NCI-H2196 treated with DMSO at 0.1 percent for 48 hours (cell line): ENCODE measurements around the gene MRPL53.
"Not testable (repeated sequence)": the region's sequence is repeated elsewhere in the genome, so short reads cannot be mapped to it uniquely, and the experiment has no call there.

ENCODE experiments used
- DNase-seq: peaks from one replicate; lab custom pipeline; 2025; ENCODE audit not compliant: unreplicated experiment; lab: John Stamatoyannopoulos, UW

MRPL53 gene

DNA sequence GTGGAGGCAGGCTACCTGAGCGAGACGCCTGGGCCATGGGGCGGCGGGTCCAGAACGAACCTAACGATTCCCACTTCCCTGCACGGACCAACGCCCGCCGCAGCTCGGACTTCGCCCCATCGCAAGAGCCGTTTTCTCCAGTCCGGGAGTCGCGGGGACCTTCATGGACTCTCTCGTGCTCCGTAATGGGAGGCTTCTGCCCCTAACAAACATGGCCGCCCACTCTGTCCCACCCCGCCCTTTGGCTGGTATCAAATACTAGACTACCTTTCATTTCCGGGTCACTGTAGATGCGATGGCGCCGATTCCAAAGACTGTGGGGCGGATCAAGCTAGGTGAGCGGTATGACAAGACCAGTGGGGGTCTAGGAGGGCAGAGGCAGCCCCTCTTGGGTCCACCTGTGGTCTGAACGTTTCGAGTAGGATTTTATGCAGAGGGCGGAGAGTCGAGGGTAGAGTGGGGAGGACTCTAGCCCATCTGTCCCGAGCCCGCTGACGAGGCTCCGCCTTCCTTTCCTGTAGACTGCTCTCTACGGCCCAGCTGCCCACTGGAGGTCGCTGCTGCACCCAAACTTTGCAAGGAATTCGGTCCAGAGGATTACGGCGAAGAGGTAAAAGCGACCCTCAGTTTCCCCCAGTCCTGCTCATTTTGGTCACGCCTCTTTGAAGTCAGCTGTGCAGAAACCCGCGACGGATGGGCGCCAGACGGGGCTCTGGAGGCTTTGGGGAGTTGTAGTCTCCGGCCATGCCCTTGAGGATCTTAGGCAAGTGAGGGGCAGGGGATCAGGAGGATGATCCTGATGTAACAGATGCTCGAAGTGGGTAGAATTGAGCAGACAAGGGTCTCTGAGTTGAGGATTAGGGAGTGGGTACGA is 10.6 kb upstream of the MRPL53 start, which contains the start of the genes CCDC142 and TTC31:
CCDC142 (minus strand) TSS at position 198 of the 874 bp plus-strand sequence; CDS start at position 37, 161 bp downstream.
TTC31 (plus strand) TSS at position 281 of the 874 bp plus-strand sequence; CDS start at position 296, 15 bp downstream.
- DNase-seq: peak; percentile 72

DNA sequence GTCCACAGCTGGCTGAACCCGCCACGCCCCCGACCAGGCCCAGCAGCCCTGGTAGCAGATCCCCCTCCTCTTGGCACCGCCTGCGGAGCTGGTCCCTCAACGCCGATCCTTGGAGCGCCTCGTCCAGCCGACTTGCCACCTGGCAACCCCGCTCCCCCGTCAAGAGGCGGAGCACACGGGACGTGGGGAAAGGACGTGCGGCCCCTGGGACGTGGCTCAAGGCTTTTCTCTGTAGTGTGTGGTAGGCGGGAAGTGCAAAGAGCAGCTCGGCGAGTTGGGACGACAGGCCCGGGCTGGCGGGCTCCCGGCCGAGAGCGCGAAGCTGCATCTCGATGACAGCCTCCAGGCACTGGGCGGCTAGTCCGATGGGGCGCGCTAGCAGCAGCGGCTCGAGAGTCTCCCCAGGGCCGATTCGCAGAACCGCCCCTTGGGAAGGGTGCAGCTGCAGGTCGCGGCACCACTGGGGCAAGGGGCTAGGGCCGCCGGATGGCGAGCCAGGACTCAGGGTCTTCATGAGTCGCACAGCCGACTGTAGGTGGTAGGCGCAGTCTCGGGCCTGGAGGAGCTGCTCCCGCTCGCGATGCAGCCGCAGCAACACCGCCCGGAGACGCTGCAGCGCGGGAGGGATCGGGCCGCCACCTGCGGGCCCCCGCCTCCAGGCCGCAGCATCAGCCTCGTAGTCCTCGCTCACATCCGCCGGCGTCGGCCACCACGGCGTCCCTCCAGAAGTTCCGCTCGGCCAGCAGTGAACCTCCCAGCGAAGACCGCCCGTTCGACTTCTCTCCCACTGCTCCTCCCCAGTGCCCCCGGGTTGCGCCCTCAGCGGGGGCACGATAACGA is 9.7 kb upstream of the MRPL53 start:
- DNase-seq: no peak

DNA sequence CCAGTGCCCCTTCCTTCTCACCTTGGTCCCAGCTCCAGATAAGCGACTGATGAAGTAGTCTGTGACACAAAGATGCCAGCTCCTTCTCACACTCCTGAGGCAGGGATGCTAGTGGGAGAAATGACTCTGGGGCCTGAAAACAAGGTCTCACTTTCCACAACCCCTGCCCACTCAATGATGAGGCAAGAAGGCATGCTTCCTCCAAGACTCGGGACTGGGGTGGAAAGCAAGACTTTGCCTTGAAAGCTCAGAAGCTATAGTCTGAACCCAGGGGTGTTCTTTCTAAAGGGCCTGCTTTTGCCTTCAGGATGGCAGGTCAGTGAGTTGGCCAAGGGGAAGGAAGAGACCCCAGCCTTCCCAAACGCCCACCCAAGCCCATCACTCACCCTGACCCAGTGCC is 9.0 kb upstream of the MRPL53 start:
- no peak for DNase-seq

DNA sequence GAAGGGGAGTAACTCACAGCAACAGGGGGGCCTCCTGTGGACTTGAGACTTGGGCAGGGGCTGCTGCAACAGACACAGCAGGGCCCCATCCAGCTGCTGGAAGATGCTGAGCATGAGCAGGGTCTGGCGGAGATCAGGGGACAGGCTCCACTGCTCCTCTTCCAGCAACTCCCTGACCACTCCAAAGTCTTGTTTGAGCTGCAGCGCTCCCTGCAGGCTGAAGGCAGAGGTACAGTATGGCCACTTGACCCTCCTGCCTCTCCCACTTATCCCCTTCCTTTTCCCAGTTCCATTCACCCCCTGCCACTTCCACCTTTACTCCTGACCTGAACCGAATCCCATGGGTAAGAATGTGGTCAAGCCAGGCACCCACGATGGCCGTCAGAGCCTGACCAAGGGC is 2.4 kb upstream of the MRPL53 start:
- DNase-seq: no peak

DNA sequence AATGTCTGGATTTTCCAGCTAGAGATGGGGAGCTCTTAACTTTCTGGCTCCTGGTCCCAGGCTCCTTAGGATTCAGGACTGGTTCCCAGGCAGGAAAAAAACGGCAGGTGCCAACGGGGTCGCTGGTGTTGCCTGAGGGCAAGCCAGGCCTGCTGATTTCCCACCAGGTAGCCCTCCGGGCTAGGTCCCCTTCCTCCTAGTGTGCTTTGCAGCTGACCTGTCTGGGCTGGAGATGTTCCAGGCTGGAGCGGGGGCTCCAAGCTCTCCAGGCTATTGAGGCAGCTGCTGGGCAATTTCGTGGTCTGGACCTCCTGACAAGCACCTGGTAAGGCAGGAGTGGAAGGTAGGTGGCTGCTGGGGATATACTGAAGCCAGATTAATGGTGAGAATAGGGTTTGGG is 2.0 kb upstream of the MRPL53 start:
- DNase-seq: no peak

- no peak for DNase-seq
Observed at GRCh38 chr2:74472945-74473258, 422 bp upstream of the MRPL53 start.

- no peak for DNase-seq
Observed at GRCh38 chr2:74471332-74472065, 981 bp downstream of the MRPL53 start.

- not testable (repeated sequence) for DNase-seq
Observed at GRCh38 chr2:74470742-74471141, 1.7 kb downstream of the MRPL53 start.

GRCh38 chr2:74464406-74464805 is 8.1 kb downstream of the MRPL53 start:
- no peak for DNase-seq

GRCh38 chr2:74462786-74463105 is 9.7 kb downstream of the MRPL53 start:
- no peak for DNase-seq

DNA sequence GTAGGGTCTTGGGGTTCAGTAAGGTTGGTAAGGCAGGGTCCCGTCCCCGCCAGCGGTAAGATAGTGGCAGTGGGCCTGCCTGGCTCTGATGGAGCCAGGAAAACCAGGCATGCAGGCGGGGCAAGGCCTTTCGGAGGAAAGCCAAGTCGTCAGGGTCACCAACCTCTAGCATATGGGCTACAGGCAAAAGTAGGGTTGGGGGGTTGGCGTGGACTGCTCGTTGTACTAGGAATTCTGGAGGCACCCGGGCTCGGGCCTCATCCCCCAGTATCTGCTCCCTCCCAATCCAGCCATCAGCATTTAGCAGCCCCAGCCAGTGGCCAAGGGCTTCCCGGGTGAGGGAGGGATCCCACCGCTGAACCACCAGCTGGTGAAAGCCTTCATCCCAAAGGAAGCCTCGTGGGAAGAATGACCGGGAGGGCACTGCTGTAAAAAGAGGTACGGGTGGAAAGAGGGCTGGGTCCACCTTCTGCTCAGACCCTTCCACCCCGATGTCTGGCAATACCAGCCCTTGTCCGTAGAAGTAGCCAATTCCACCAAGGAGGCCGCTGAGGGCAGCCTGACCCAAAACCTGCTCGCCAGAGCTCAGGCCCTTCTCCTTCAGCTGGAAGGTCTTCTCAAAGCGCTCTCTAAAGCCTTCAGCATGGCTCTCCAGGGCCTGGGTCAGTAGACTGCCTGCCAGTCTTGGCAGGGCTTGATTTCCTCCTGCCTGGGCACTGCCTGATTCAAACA is 10.3 kb downstream of the MRPL53 start:
- DNase-seq: no peak

- DNase-seq: no peak
Observed at GRCh38 chr2:74461187-74462053, 11.1 kb downstream of the MRPL53 start.

GRCh38 chr2:74460187-74460586 is 12.3 kb downstream of the MRPL53 start:
- DNase-seq: not testable (repeated sequence)

DNA sequence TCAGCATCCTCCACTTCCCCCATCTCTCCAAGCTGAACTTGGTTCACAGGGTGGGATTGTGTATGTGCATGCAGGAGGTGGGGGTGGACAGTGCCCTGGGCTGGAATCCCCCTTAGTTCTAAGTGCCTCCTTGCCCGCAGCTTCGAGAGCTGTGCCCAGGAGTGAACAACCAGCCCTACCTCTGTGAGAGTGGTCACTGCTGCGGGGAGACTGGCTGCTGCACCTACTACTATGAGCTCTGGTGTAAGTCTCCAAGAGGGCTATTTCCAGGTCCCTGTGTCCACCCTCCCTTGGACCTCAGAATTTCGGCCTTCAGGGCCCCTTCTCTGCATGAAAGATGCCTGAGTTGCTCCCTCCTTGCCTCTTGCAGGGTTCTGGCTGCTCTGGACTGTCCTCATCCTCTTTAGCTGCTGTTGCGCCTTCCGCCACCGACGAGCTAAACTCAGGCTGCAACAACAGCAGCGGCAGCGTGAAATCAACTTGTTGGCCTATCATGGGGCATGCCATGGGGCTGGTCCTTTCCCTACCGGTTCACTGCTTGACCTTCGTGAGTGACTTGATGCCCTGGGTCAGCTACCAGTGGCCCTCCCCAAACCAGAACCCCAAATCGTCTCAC is 12.9 kb downstream of the MRPL53 start:
- DNase-seq: not testable (repeated sequence)

- DNase-seq: no peak
Observed at GRCh38 chr2:74458938-74459363, 13.5 kb downstream of the MRPL53 start.

DNA sequence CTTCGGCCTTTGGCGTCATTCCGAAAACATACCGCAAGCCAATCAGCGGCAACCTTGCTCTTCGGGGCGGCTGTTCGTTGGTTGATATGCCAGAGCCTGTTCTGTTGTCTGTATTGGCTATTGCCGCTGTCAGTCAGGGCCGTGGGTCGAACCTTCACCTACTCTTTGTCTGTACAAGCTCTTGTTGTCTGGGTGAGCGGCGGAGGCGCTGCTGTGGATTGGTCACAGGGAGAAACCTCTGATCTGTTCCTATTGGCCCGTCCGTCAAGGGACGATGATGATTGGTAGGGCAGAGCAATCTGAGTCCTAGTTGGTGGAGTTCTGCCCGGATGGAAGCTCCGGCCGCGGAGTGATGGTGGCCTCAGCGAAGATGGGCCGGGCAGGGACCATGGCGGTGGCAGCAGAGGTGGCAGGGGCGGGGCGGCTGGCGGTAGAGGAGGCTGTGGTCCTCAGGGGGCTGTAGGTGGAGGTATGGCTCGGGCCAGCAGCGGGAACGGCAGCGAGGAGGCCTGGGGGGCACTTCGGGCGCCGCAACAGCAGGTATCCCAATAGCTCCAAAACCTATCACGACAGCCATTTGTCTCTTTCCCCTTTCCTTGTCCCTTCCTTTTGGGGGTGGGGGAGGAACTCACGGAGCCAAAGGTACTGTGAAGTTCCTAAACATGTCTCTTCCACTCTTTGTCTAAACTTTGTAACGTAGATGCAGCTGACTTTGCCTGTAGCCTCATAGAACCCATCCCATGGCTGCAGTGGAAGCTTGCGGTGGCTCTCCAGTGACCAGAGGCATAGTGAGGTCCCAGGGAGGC is 14.1 kb downstream of the MRPL53 start, which contains the start of gene WBP1:
WBP1 (plus strand) TSS at position 307 of the 806 bp plus-strand sequence; CDS start at position 472, 165 bp downstream.
- peak; percentile 88 for DNase-seq

DNA sequence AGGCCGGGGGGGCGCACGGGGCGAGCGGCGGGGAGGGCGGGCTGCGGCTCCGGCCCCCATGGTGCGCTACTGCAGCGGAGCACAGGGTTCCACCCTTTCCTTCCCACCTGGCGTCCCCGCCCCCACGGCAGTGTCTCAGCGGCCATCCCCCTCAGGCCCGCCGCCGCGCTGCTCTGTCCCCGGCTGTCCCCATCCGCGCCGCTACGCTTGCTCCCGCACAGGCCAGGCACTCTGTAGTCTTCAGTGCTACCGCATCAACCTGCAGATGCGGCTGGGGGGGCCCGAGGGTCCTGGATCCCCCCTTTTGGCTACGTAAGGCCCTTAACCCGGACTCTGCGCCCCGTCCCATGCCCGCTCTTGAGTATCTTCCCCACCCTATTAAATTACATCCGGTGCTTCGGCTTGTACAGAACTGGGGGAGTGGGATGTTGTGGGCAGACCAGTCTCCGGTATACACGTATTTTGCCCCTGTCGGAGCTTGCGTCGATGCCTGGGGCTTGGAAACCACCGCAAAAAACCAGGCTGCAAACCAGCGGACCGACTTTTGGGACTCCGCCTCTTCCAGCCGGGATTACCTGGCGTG is 14.8 kb downstream of the MRPL53 start:
- peak; percentile 45 for DNase-seq

GRCh38 chr2:74457129-74457548 is 15.3 kb downstream of the MRPL53 start:
- DNase-seq: peak; percentile 21
